ENCODE data around the gene ZHX3.

GRCh38 chr20:41158082-41158625, 159.4 kb downstream of the ZHX3 start:
- TF ChIP-seq CTCF (IDR thresholded peaks at IDR 0.05) (no peak), EZH2 (IDR thresholded peaks at IDR 0.05; ENCODE audit: borderline replicate concordance, insufficient read depth, low read depth, low read length, poor library complexity, severe bottlenecking) (no peak)

Measured in B cell (primary cell).